Activated CD4-positive, CD25-positive, alpha-beta regulatory T cell treated with anti-CD3 and anti-CD28 coated beads, Interleukin-2, amount 50 U/mL, for 24 hours (primary cell): ENCODE data around the gene FBXO9.

Experiments used
- ATAC-seq, 2 donors: fragments of 150-1000 bp; cut with Tn5 transposase; one replicate each; pipeline ENCODE4 v1.10.0; 2021; ENCODE audit warnings: mild to moderate bottlenecking in 1 of 2, moderate library complexity in 1 of 2

The FBXO9 gene

GRCh38 chr6:53095716-53096115 is 30.5 kb downstream of the FBXO9 start:
- no peak for ATAC-seq

- no peak for ATAC-seq
These were observed 35.4 kb downstream of the FBXO9 start for GRCh38 chr6:53100561-53100960.

GRCh38 chr6:53101006-53101405 is 35.8 kb downstream of the FBXO9 start:
- ATAC-seq, result no peak

DNA sequence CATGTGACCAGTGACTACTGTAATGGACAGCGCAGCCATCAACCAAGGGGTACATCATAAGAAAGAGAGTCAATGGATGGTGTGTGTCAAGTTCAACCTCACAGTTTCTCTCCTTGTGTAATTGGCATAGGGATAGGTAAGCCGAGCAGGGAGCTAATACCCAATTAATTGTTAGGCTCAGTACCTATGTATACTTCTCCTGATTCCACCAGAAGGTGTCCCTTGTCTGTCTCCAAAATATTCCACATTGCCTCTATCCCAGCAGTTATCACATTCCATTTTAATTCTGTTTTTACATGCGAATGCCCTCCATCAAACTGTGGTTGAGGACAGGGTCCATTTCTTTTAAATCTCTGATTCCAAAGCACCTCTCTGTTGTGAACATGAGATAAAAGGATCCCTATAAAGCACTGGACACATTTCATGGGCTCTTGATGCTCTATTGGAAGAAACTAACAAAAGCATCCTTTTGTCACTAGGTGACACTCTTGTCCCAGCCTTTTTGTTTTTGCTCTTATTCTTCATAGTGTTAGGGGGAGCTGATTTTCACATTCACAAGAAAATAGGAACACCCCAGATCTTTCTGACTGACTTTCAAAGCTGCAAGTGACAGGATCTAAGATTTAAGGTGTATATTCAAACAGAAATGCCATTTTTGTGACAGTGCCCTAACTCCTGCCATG is 38.9 kb downstream of the FBXO9 start:
- no peak for ATAC-seq

GRCh38 chr6:53104916-53105315 is 39.7 kb downstream of the FBXO9 start:
- ATAC-seq, result no peak

DNA sequence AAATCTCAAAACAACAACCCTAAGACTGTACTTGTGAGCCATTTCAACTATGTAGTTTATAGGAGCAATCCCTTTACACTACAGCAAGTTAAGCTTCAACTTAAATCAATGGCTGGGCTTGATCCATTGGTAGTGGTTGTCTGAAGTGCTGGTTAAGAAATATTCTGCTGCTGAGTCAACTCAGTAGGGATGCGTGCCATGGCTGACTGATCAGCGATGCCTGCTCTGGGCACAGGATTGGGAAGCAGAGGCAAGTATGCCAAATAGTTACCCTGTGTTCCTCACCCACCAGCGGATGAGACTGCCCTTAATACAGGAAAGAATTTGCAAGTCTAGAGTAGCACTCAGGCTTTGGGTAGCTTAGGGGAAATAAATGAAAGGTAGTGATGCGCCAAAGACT is 41.9 kb downstream of the FBXO9 start:
- ATAC-seq, result no peak

- ATAC-seq, result no peak
These were observed 44.4 kb downstream of the FBXO9 start for GRCh38 chr6:53109612-53110011.

- no peak for ATAC-seq
These were observed 46.7 kb downstream of the FBXO9 start for GRCh38 chr6:53111865-53112264.

DNA sequence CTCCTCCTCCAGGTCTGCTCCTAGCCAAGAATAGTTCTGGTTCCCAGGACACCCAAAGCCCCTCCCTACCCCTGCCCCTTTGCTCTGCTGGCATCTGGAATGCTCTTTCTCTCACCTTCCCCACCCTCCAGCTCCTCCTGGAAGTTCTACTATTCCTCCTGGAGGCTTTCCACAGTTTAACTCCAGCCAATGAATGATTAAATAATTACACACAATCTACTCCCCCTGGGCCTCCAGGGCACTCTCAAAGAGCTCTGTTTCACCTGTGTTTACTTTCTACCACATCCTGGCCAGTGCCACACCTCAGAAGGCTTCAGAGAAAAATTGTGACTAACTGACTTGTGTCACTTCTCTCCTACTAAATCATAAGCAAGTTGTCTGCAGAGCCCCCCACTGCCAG is 47.2 kb downstream of the FBXO9 start:
- ATAC-seq, result peak in 1 of 2 donors; percentile 48

- no peak for ATAC-seq
These were observed 47.7 kb downstream of the FBXO9 start for GRCh38 chr6:53112871-53113270.

DNA sequence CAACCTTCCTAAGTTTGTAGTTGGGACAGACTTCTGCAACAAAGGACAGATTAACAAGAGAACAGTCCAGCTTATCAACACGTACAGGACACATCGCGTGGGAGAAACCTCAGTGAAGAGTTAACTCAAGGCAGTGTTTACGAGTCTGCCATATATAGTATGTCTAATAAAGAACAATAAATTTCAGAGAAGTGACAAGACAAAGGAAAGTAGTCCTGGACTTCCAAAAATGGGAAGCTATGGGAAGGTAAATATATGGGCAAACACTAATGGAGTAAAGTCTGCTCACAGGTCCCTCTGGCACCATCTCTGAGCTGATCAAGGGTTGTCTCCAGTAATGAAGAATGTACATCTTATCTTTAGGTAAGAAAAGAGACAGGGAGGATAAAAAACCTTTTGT is 48.5 kb downstream of the FBXO9 start:
- ATAC-seq, result no peak

GRCh38 chr6:53115113-53115512 is 49.9 kb downstream of the FBXO9 start:
- ATAC-seq, result no peak

- no peak for ATAC-seq
These were observed 50.5 kb downstream of the FBXO9 start for GRCh38 chr6:53115741-53116140.

- ATAC-seq, result no peak
These were observed 54.1 kb downstream of the FBXO9 start for GRCh38 chr6:53119349-53119748.

DNA sequence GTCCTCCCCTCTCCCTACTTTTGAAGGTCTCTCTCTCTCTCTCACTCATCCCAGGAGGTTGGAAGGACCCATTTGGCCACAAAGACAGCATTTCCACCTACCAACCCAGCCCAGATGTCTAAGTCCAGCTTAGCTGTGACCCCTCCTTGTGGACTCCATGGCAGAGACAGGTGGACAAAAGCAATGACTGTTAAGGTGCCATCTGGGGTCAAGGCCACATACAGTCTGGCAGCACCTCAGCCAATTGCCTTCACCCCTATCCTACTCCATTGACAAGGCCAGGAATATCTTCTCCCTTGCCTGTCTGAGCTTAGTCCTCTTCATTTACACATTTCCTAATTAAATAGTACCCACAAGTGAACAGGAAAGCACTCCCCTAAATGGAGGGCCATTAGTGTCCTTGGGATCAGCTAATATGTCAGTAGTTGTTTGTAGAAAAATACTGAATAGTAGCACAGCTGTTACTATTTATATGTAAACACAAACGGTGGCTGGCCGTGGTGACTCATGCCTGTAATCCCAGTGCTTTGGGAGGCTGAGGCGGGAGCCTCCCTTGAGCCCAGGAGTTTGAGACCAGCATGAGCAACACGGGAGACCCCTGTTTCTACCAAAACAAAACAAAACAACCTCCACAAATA is 54.7 kb downstream of the FBXO9 start:
- no peak for ATAC-seq

GRCh38 chr6:53124131-53124800 is 59.1 kb downstream of the FBXO9 start:
- ATAC-seq, result no peak

DNA sequence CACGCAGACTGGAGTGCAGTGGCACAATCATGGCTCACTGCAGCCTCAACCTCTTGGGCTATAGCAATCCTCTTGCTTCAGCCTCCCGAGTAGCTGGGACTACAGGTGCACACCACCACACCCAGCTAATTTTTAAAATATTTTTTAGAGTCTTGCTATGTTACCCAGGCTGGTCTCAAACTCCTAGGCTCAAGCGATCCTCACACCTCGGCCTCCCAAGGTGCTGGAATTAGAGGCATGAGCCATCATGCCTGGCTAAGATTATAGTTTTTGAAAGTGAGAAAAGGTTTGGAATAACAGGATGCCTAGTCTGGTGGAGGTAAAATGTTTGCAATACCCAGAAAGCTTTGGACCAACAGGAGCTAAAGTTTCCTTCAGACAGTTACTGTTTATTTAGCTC is 60.1 kb downstream of the FBXO9 start:
- ATAC-seq, result no peak

- no peak for ATAC-seq
These were observed 63.6 kb downstream of the FBXO9 start for GRCh38 chr6:53128842-53129241.

GRCh38 chr6:53130569-53131290 is 65.5 kb downstream of the FBXO9 start:
- no peak for ATAC-seq

DNA sequence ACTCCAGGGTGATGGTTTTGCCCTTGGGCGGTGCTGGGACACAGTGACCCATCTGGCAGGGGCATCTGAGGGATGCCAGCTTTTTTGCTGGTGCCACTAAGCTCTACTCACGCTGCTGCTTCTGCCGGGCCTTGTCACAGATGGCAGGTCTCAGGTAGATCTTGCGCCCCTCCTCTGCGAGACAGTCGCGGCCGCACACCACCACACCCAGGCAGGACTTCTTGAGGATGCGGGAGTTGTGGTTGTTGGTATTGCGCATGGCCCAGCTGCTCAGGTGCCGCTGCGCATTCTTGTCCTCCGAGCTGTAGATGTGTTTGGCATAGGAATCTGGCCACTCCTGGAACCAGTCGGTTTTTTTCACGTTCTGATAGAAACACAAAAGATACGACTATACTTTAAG is 68.8 kb downstream of the FBXO9 start:
- no peak for ATAC-seq

- ATAC-seq, result no peak
These were observed 69.5 kb downstream of the FBXO9 start for GRCh38 chr6:53134601-53135235.

- no peak for ATAC-seq
These were observed 70.9 kb downstream of the FBXO9 start for GRCh38 chr6:53136000-53136609.
